Measurements from ENCODE around the gene ST6GALNAC6.

The ST6GALNAC6 gene, protein sequence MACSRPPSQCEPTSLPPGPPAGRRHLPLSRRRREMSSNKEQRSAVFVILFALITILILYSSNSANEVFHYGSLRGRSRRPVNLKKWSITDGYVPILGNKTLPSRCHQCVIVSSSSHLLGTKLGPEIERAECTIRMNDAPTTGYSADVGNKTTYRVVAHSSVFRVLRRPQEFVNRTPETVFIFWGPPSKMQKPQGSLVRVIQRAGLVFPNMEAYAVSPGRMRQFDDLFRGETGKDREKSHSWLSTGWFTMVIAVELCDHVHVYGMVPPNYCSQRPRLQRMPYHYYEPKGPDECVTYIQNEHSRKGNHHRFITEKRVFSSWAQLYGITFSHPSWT

DNA sequence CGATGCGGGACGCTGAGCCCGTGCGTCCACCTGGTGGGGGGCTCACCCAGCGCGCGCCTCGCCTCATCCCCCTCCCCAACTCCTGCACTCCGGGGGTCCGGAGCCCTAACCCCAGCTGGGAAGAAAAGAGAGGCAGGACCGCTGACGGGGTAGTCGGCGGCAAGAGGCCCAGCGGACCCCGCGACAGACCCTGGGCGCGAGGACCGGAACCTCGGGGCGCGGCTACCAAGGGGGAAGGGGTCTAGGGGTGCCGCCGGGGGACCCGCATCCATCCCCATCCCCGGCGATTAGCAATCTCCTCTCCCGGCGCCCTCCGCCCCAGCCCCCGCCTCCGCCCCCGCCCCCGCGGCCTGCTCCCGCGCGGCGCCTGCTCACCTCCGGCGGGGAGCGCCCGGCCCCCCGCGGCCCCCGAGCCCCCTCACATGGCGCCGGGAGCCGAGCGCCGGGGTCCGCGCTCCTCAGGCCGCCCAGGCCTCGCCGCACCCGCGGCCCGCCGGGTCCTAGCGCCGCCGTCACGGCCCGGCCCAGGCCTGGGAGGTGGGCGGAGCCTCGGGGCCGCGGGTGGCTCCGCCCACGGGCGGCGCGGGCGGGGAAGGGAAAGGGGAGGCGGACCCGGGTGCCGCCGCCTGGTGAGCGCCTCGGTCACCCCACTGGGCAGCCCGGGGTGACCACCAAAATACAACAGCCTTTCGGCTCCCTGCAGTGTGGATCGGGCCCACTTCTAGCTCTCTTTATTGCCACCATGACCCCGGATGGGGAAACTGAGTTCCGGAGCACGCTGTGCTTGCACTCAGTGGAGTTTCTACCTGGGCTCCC is at the start of gene ST6GALNAC6:
TSS of gene ST6GALNAC6 (minus strand) at position 476 of the 816 bp plus-strand sequence. CDS start 1,622 bp downstream, outside the sequence.
- DNase-seq, result peak; percentile 47

DNA sequence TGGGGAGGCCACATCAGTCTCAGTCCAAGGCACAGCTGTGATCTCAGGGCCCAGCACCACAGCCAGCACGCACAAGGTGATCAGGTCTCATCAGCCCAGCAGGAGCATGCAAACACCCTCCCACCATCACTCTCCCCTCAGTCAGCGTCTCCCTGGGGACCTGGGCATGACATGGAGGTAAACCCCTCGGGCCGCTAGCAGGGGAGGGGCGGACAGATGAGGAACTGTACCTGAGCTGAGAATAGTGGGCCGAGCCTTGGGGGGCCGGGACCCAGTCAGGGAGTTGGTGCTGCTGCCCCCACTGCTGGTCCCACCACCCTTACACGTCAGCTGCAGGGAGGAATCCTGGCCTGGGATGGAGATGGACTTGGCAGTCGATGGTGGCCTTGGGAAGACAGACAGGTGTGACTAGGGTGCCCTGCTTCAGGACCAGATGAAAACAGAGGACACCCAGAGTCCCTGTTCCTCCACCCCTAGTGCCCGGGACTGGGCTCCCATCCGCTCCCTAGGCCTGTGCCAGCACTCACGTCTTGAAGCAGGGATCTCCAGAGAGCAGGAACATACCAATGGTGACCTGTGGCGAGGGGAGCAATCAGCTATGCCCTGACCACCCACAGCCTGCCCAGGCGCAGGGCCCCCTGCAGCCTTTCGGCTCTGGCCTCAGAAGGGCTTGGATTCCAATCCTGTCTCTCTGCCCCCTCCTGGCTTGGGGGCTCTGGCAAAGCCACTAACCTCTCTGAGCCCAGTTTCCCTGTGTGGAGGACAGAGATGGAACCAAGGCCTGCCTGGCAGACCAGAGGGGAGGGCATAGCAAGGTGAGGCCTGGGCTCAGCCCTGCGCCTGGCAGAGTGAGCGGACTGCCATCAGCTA is 48.7 kb upstream of the ST6GALNAC6 start:
- no peak for DNase-seq

DNA sequence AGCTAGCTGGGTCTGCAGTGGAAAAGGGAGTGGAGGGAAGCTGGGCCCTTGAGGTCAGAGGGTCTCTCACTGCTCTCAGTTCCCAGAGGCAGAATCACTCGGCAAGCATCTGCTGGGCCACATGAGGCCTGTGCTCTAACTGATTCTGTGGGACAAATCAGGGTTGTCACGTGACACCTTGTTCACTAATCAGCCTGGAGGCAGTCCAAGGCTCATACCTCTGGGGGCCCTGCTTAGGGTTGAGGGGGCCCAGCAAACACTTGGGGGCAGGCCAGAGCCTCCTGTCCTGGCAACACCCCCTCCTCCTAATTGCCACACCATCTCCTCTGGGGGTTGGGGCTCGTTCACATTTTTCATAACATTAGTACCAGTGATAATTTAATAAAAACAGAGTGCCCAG is 47.3 kb upstream of the ST6GALNAC6 start:
- no peak for DNase-seq

DNA sequence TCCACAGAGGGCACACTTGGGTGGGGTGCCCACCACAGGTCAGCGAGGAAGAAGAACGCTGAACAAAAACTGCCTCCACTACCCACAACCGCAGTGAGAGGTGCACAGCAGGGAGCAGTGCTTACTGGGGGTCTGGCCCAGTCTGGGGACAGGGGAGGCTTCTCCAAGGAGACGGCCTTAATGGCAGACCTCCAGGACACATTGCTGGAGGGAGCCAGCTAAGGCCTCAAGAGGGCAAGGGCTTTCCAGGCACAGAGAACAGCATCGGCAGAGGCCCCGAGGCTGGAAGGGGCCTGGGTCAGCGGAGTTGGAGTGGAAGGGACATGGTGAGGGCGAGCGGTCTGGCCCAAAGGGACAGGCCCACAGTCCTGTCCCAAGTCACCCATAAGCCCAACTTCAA is 46.5 kb upstream of the ST6GALNAC6 start:
- no peak for DNase-seq

DNA sequence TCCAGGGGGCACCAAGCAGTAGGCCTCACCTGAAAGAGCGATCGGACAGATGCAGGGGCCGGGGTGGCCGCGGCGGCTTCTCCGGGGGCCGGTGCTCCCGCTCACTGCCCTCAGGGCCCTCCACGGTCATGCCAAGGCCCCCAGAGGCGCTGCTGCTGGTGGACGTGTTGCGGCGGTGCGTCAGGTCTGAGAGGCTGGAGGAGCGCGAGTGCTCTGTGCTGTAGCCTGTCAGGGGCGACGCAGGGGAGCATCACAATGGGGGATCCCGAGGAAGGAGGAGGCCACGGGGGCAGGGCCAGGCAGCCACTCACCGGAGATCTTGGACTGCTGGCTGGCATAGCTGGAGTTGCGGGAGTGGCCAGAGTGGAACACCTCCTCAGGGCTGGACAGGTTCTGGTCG is 45.9 kb upstream of the ST6GALNAC6 start:
- no peak for DNase-seq

DNA sequence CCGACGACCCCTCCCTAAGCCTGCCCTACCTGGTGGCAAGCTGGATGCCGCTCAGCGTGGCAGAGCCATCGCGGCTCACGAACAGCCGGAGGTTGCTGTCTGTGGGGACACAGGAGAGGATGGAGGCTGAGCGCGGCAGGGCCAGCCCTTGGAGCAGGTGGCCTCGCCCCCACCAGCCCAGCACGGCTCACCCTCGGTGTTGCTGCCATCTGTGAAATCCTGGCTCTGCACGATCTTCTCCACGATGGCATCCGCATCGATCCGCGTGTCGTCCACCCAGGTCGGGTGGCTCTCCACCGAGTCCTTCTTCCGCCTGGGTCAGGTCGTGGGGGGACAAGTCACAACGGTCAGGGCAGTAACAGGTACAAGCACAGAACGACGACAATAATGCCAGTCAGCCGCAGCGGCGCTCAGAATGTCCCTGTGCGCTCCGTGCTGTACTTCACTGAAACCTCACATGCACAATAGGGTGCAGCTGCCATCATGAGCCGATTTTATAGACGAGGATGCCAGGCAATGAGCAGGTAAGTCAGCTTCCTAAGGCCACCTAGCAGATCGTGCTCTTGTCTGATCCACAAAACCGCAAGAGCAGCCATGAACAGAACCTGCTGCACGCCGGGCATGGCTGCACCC is 45.3 kb upstream of the ST6GALNAC6 start:
- no peak for DNase-seq

DNA sequence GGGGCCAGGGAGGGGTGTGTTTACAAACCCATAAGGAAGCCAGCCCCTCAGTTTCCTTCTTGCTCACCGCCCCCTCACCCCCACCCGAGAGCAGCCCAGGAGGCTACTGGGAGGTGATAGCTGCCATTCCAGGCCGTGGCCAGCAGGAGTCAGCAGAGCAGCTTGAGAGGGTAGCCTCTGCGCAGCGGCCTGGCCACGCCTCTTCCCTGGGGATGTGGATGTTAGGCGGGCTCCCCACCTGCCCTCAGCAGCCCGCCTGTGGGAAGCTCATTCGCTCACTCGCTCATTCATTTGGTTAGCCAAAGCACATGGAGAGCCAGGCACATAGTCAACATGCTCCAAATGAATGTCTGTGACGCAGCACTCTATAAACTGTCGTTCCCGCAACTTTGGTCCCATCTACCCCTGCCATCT is 44.3 kb upstream of the ST6GALNAC6 start:
- peak; percentile 65 for DNase-seq

DNA sequence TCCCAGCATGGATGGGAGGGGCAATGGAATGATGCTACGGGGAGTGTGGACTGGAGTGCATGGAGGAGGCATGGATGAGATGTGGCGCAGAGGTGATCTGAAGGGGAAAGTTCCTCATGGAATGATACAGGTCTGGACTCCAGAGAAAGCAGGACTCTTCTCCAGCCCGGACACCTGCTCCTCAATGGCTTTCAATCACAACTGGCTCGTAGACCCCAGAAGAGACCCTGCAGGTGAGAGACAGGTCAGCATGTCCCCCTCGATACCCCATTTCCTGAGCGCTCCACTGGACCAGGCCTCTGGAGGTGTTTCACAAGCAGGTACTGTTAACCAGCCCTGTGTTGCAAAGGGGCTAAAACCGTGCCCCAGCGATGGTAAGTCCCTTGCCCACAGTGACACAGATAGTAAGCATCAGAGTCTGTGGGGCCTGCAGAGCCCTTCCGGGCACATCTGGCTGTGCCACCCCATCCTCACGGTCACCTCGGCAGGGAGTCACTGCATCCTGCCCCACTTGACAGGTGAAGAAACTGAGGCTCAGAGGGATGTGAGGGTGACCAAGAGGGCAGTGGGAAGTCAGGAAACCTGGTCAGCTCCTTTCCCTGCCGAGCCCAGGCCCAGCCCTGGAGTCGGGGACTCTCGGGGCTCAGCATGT is 43.7 kb upstream of the ST6GALNAC6 start:
- DNase-seq, result no peak

DNA sequence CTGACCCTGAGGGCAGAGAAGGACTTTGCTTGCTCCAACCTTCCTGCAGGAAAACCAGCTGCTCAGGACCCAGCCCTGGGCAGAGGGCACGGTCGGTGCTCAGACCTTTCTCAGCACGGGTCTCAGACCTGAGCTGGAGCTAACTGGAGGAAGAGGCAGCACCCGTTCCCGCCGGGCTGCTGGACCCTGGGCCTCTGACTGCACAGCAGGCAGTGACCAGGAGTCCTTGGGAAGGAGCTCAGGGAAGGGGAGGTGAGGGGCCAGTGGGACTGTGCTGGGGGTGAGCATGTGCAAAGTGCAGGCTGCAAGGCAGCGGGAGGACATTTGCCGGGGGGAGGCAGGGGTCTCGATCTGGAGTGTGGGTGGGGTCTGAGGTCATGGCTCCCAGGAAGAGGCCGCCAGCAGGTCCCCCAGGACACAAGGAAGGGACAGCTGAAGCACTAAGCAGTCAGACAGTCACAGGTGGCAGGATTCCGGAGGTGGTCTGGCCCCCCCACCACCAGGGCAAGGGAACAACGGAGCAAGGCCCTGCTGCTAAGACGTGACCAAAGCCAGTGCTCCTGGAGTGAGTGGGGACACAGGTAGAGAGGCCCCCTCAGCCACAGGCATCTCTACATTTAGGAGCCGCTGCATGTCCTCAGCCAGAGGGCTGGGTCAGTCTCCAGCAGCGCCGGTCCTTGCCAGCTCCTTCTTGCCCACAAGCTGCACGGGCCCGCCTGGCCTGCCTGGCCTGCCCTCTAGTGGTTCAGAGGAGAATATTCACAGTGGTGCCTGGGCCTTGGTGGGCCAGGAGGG is 43.0 kb upstream of the ST6GALNAC6 start:
- DNase-seq, result peak; percentile 29

DNA sequence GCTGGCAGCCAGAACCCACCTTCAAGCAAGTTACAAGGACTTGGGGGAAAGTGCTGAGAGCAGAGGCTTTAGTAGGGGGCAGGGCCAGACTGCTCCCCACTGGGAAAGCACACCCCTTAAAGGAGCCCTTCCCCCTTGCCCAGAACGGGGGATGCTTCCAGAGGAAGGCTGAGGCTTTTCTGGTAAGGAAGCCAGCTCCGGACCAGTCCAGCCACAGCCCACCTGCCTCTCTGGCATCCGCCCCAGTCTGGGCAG is 42.5 kb upstream of the ST6GALNAC6 start:
- no peak for DNase-seq

DNA sequence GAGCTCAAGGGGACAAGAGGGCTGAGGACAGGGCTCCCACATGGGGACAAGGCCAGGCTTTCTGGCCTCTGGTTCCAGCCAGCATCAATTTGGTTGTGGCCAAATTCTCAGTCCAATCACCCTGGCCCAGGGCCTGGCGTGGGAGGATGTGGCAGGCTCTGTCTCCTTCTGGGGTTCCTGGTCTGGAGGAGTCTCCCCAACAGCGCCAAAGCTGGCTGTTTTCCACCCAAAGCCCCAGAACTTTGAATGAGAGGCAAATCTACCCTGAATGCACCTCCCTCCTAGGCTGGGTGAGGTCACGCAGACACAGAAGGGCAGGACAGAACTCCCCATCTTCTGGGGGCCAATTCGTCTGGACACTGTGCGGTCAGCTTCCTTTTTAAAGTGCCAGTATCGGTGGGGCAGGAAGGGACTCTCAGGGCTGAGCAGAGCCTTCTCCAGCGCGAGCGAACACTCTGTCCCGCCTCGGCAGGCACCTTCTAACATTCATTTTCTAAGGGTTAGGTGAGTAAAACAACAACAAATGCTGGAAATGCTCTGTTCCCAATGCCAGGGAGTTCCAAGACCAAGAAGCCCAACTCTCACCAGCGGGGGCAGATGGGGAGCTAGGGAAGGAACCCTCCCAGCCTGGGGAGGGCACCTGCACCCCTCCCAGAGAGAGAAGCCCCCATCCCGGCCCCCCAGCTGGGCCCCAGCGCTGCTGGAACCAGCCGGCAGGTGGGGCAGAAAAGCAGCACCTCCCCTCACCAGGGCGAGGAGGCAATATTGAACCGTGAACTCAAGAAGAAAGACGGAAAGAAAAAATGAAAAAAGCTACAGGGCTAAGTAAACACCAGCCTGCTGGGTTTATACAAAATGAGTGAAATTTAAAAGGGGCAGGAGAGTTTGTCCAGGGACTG is 41.9 kb upstream of the ST6GALNAC6 start:
- no peak for DNase-seq

DNA sequence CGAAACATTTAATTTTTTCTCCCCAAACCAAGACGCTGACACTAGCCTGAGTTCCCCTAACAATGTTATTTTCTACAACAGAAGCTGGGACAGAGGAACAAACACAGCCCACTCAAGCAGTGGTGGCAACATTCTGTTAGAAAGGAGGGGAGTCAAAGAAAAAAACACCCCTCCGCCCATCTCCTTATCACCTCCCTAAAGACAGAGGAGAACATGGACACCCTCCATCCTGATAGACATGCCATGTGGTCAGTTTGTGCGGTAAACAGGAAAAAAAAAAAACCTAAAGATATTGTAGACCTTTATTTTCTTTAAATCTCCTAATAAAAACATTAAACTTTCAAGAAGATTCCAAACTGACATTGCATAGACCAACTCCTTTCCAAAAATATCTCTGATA is 41.2 kb upstream of the ST6GALNAC6 start:
- DNase-seq, result no peak

DNA sequence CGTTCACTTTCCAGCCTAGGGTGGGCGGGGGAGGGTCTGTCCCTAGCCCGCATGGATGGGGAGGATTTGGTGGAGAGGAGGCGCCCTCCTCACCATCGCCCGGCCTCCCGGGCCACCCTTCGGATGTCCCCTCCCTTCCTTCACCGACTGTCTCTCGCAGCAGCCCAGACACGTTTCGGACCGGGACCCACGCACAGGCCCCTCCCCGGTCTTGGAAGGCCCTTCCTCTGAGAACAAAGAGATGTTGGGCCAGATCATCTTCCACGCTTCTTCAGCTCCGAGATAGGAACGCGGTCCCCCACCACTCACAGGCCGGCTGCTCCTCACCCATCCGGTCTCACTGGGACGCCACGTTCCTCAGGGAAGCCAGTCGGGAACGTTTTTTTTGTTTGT is 38.9 kb upstream of the ST6GALNAC6 start:
- DNase-seq, result no peak

DNA sequence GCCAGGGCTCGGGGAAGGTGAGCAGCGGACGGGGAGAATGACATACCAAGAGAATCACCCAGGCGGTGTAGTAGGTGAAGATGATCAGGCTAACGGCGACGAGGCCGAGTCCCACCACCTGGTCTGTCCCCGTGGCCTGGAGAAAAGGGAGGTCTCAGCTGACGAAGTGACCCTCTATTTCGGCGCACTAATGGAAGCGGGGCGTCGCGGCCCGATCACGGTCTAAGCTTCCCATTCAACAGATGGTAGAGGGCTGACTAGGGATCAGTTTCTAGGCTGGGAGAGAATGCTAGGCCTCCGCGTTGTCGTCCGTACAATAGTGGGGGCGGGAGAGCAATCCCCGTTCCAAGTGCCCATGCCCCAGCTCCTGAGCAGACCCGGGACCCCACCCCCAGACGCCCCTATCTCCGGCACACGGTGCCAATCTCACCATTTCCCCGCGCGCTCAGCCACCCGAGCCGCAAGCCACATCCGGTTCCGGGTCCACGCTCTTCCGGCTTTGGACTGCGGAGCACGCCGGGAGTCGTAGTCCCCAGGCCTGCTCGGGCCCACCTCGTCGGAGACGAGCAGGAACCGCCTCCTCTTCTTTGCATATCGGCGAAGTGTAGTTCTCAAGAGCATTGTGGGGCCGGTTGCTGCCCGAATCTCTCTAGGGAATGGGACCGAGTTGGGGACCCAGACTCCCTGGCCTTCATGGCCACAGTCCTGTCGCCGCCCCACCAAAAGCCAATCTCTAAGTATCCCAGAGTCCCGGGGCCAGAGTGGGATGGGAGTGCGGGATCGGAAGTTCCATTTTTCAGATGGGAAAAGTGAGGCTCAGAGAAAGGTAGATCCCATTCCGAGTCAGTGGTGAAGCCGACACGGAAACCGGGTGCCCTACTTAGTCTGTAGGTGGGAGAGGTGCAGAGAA is 38.2 kb upstream of the ST6GALNAC6 start, which contains the start of gene DPM2:
TSS of gene DPM2 (minus strand) at position 467 of the 910 bp plus-strand sequence. CDS start at position 433, 34 bp downstream.
- peak; percentile 63 for DNase-seq

DNA sequence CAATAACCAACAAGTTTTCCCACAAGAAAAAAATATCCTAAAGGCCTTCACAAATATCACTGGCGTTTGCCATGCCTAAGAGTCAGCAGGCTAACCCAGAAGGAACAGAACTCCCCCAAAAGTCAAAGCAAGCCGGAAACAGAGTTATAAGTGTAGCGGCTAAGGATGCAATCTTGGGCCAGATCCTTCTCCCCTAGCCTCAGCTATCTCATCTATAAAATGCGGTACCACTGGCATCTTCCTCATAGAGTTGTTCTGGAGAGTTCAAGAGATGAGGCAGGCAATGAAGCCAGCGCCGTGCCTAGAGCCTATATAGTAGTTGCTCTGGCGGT is 37.6 kb upstream of the ST6GALNAC6 start:
- DNase-seq, result no peak

DNA sequence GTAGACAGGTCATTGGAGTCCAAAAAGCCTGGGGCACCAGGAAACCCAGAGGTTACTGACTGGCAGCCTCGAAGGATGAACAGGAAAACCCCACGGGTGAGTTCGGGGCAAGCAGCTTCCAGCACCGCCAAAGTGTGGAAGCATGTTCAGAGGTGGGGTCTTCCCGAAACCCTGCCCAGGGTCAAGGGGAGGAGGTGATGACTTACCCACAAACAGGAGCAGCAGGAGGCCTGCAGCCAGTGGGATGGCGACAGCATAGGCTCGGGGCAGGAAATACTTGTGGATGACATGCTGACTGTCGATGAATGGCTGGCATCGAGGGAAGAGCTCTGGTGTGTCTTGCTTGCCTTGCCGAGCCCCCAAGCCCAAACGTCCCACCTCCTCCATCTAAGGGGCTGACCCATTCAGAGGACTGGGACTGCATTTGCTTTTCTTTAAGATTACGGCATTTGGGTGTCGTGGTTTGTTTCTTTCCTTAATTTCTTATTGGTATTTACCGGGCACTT is 37.0 kb upstream of the ST6GALNAC6 start:
- DNase-seq, result no peak

DNA sequence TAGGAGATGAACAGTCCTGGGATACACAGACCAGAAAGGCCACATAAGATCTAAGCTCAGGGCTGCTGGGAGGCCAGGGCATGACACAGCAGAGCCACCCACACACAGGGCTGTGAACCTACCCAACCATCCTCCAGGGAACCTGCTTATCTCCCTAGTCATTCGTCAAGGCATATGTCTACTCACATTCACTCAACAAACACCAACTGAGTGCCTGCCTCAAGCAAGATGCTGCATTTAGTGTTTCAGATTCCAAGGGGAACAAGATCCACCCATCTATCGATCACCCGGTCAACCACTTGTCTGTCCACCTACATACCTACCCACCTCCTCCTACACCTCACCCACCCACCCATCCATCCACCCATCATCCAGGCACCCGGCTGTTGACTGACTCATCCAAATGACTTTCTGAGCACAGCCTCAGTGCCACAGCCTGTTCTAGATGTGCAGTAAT is 36.4 kb upstream of the ST6GALNAC6 start:
- DNase-seq, result no peak

DNA sequence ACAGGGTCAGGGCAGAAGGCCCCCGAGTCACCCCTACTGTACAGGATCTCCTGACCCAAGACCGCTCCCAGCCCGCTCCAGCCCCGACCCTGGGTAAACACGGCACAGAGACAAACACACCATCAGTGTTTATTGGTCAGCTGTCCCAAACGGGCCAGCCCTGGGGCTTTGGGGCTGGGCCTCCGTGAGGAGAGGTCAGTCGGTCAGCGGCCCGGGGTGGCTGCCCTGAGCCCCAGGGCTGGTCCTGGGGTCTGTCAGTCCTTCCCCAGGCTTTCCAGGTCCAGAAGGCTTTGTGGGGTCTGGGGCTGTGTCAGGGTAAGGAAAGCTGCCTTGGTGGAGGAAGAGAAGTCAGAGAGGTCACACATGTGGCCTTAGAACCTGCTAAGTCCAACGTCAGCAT is 35.6 kb upstream of the ST6GALNAC6 start:
- no peak for DNase-seq

DNA sequence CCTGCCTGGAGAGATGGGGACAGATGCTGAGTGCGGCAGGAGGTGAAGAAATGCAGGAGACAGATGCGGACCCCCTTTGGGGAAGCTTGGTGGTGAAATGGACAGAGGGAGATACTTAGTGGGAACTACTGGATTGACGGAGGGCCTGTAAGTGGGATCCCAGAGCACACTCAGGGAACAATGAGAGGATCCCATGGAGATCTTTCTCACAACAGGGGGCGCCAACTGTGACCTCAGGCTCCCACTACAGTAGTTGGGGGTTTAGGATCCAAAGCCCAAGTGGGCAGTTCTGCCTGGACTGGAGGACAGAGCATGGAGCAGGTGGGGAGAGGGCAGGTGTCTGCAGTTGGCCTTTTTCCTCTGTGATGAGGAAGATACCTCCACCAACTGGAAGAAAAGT is 34.8 kb upstream of the ST6GALNAC6 start:
- DNase-seq, result no peak
